ENCODE data around the gene TEX11. TPM values are rescaled to one million over a fixed set of nuclear protein-coding genes. Genes with fewer than 3 reads are reported as not detected.
"Not testable (repeated sequence)": the region's sequence is repeated elsewhere in the genome, so short reads cannot be mapped to it uniquely, and the experiment has no call there.

The TEX11 gene
- polyA plus RNA-seq, 1 donor (not counting 4 experiments of a cell fraction or from before 2014, with no cell fraction given) = not detected

DNA sequence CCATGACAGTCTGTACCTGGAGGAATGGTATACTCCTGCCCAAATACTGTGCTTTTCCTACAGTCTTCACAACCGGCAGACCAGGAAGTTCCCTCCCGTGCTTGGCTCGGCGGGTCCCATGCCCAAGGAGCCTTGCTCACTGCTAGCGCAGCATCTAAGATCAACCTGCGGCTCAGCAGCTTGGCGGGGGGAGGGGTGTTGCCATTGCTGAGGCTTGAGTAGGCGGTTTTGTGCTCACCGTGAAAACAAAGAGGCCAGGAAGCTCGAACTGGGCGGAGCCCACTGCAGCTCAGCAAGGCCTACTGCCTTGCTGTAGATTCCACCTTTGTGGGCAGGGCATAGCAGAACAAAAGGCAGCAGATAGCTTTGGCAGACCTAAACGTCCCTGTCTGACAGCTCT, 152.7 kb downstream of the TEX11 start:
- Histone ChIP-seq H3K27me3 (ENCODE audit: control insufficient read depth, extremely low read depth, insufficient read depth, low read length) (no peaks in the 10 kb centered on the region), H3K9me1 (ENCODE audit: control insufficient read depth, extremely low read depth, insufficient read depth, low read length) (no peaks in the 10 kb centered on the region), H3K9me3 (ENCODE audit: control insufficient read depth, low read depth, low read length) (no peaks in the 10 kb centered on the region), H3K4me3 (ENCODE audit: control insufficient read depth in 2 of 3, extremely low read depth in 1 of 3, insufficient read depth in 2 of 3, low read depth in 1 of 3, low read length in 3 of 3) (no peak overlapping the region), H3K27ac (ENCODE audit: control insufficient read depth, insufficient read depth, low read length) (no peak overlapping the region), H3K4me1 (ENCODE audit: control insufficient read depth, extremely low read depth, insufficient read depth, low read length) (no peaks in the 10 kb centered on the region), H3K79me2 (ENCODE audit: control insufficient read depth, insufficient read depth, low read length) (no peaks in the 10 kb centered on the region), H3K9ac (ENCODE audit: control insufficient read depth, extremely low read depth, insufficient read depth, low read length) (no peak overlapping the region), H2AFZ (ENCODE audit: control insufficient read depth, low read length) (no peak overlapping the region), H4K20me1 (ENCODE audit: control insufficient read depth, extremely low read depth, insufficient read depth, low read length) (no peaks in the 10 kb centered on the region), H3K36me3 (ENCODE audit: control insufficient read depth in 2 of 2, extremely low read depth in 1 of 2, insufficient read depth in 2 of 2, low read length in 2 of 2) (no peaks in the 10 kb centered on the region), H3K4me2 (ENCODE audit: control insufficient read depth, extremely low read depth, insufficient read depth, low read depth, low read length) (no peak overlapping the region)
- dilution Hi-C loops (cut with MboI; ENCODE audit: extremely low pct_ligation_motif_present, low sequenced_read_pairs) = no loop called here
- FAIRE-seq = no peak
- no peak for DNase-seq (ENCODE audit: low read depth, low spot score)
- TF ChIP-seq EZH2 (IDR thresholded peaks at IDR 0.05; ENCODE audit: low read length) = no peak
- TF ChIP-seq, protein P1, sequence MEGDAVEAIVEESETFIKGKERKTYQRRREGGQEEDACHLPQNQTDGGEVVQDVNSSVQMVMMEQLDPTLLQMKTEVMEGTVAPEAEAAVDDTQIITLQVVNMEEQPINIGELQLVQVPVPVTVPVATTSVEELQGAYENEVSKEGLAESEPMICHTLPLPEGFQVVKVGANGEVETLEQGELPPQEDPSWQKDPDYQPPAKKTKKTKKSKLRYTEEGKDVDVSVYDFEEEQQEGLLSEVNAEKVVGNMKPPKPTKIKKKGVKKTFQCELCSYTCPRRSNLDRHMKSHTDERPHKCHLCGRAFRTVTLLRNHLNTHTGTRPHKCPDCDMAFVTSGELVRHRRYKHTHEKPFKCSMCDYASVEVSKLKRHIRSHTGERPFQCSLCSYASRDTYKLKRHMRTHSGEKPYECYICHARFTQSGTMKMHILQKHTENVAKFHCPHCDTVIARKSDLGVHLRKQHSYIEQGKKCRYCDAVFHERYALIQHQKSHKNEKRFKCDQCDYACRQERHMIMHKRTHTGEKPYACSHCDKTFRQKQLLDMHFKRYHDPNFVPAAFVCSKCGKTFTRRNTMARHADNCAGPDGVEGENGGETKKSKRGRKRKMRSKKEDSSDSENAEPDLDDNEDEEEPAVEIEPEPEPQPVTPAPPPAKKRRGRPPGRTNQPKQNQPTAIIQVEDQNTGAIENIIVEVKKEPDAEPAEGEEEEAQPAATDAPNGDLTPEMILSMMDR (optimal IDR thresholded peaks at IDR 0.05 in 1 of 3, IDR thresholded peaks at IDR 0.05 in 1 of 3, conservative IDR thresholded peaks at IDR 0.05 in 1 of 3; ENCODE audit: extremely low read depth in 1 of 3, insufficient read depth in 2 of 3, low read length in 3 of 3) = no peak

DNA sequence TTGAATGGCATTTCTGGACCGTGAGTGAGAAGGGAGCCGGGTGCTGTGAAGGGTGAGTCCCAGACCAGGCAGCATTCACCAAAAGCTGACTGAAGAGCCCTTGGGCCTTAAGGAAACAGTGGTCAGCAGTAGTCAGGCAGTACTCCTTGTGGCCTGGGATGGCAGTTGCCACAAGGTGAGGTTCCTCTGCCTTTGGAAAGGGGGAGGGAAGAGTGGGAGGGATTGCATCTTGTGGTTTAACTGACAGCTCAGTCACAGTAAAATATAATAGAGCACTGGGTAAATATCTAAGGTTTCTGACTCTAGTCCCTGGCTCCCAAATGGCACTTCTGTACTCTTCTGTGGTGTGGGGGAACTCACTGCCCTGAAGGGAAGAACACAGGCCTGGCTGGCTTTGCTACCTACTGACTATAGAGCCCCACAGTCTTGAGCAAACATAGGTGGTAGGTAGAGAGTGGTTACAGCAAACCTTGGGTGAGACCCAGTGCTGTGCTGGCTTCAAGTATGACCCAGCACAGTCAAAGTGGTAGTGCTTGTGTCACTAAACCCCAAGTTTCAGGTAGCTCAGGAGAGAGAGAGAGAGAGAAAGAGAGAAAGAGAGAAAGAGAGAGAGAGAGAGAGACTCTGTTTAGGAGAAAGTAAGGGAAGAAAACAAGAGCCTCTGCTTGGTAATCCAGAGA, 154.2 kb downstream of the TEX11 start:
- no peaks in the 10 kb centered on the region for H3K36me3 ChIP-seq (ENCODE audit: control insufficient read depth in 2 of 2, extremely low read depth in 1 of 2, insufficient read depth in 2 of 2, low read length in 2 of 2)
- TF ChIP-seq EZH2 (IDR thresholded peaks at IDR 0.05; ENCODE audit: low read length) = no peak
- TF ChIP-seq, protein P1 (optimal IDR thresholded peaks at IDR 0.05 in 1 of 3, IDR thresholded peaks at IDR 0.05 in 1 of 3, conservative IDR thresholded peaks at IDR 0.05 in 1 of 3; ENCODE audit: extremely low read depth in 1 of 3, insufficient read depth in 2 of 3, low read length in 3 of 3) = no peak
- no peak overlapping the region for H3K9ac ChIP-seq (ENCODE audit: control insufficient read depth, extremely low read depth, insufficient read depth, low read length)
- H3K4me1 ChIP-seq (ENCODE audit: control insufficient read depth, extremely low read depth, insufficient read depth, low read length) = no peaks in the 10 kb centered on the region
- DNase-seq (ENCODE audit: low read depth, low spot score) (no peak), FAIRE-seq (no peak)
- H3K4me3 ChIP-seq (ENCODE audit: control insufficient read depth in 2 of 3, extremely low read depth in 1 of 3, insufficient read depth in 2 of 3, low read depth in 1 of 3, low read length in 3 of 3) = no peak overlapping the region
- no peaks in the 10 kb centered on the region for H3K27me3 ChIP-seq (ENCODE audit: control insufficient read depth, extremely low read depth, insufficient read depth, low read length)
- H4K20me1 ChIP-seq (ENCODE audit: control insufficient read depth, extremely low read depth, insufficient read depth, low read length) = no peaks in the 10 kb centered on the region
- H3K9me1 ChIP-seq (ENCODE audit: control insufficient read depth, extremely low read depth, insufficient read depth, low read length) = no peaks in the 10 kb centered on the region
- no peak overlapping the region for H3K27ac ChIP-seq (ENCODE audit: control insufficient read depth, insufficient read depth, low read length)
- no peaks in the 10 kb centered on the region for H3K9me3 ChIP-seq (ENCODE audit: control insufficient read depth, low read depth, low read length)
- no peak overlapping the region for H2AFZ ChIP-seq (ENCODE audit: control insufficient read depth, low read length)
- dilution Hi-C loops (cut with MboI; ENCODE audit: extremely low pct_ligation_motif_present, low sequenced_read_pairs) = no loop called here
- H3K4me2 ChIP-seq (ENCODE audit: control insufficient read depth, extremely low read depth, insufficient read depth, low read depth, low read length) = no peak overlapping the region
- H3K79me2 ChIP-seq (ENCODE audit: control insufficient read depth, insufficient read depth, low read length) = no peaks in the 10 kb centered on the region

DNA sequence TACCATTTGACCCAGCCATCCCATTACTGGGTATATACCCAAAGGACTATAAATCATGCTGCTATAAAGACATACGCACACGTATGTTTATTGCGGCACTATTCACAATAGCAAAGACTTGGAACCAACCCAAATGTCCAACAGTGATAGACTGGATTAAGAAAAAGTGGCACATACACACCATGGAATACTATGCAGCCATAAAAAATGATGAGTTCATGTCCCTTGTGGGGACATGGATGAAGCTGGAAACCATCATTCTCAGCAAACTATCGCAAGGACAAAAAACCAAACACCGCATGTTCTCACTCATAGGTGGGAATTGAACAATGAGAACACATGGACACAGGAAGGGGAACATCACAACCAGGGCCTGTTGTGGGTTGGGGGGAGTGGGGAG, 174.7 kb downstream of the TEX11 start:
- H3K4me3 ChIP-seq (ENCODE audit: control insufficient read depth in 2 of 3, extremely low read depth in 1 of 3, insufficient read depth in 2 of 3, low read depth in 1 of 3, low read length in 3 of 3); H2AFZ ChIP-seq (ENCODE audit: control insufficient read depth, low read length); DNase-seq (ENCODE audit: low read depth, low spot score); H3K4me1 ChIP-seq (ENCODE audit: control insufficient read depth, extremely low read depth, insufficient read depth, low read length); FAIRE-seq; H3K79me2 ChIP-seq (ENCODE audit: control insufficient read depth, insufficient read depth, low read length); H3K27ac ChIP-seq (ENCODE audit: control insufficient read depth, insufficient read depth, low read length); H3K36me3 ChIP-seq (ENCODE audit: control insufficient read depth in 2 of 2, extremely low read depth in 1 of 2, insufficient read depth in 2 of 2, low read length in 2 of 2); H3K9me3 ChIP-seq (ENCODE audit: control insufficient read depth, low read depth, low read length); H3K9me1 ChIP-seq (ENCODE audit: control insufficient read depth, extremely low read depth, insufficient read depth, low read length); H4K20me1 ChIP-seq (ENCODE audit: control insufficient read depth, extremely low read depth, insufficient read depth, low read length); H3K4me2 ChIP-seq (ENCODE audit: control insufficient read depth, extremely low read depth, insufficient read depth, low read depth, low read length); H3K27me3 ChIP-seq (ENCODE audit: control insufficient read depth, extremely low read depth, insufficient read depth, low read length); H3K9ac ChIP-seq (ENCODE audit: control insufficient read depth, extremely low read depth, insufficient read depth, low read length); dilution Hi-C loops (cut with MboI; ENCODE audit: extremely low pct_ligation_motif_present, low sequenced_read_pairs): not testable (repeated sequence)

DNA sequence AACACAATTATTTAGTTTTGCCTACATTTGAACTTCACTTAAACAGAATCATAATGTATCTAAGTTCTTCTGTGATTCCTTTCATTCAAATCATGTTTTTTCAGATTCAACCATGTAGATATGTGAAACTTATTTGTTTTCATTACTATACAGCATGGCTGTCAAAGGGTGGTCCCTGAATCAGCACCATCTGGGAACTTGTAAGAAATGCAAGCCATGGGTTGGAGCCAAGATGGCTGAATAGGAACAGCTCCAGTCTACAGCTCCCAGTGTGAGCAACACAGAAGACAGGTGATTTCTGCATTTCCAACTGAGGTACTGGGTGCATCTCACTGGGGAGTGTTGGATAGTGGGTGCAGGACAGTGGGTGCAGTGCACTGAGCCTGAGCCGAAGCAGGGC, 180.6 kb downstream of the TEX11 start:
- DNase-seq (ENCODE audit: low read depth, low spot score); H3K79me2 ChIP-seq (ENCODE audit: control insufficient read depth, insufficient read depth, low read length); H3K4me2 ChIP-seq (ENCODE audit: control insufficient read depth, extremely low read depth, insufficient read depth, low read depth, low read length); H3K27me3 ChIP-seq (ENCODE audit: control insufficient read depth, extremely low read depth, insufficient read depth, low read length); FAIRE-seq; H3K9ac ChIP-seq (ENCODE audit: control insufficient read depth, extremely low read depth, insufficient read depth, low read length); H3K36me3 ChIP-seq (ENCODE audit: control insufficient read depth in 2 of 2, extremely low read depth in 1 of 2, insufficient read depth in 2 of 2, low read length in 2 of 2); H2AFZ ChIP-seq (ENCODE audit: control insufficient read depth, low read length); H4K20me1 ChIP-seq (ENCODE audit: control insufficient read depth, extremely low read depth, insufficient read depth, low read length); H3K9me1 ChIP-seq (ENCODE audit: control insufficient read depth, extremely low read depth, insufficient read depth, low read length); H3K4me3 ChIP-seq (ENCODE audit: control insufficient read depth in 2 of 3, extremely low read depth in 1 of 3, insufficient read depth in 2 of 3, low read depth in 1 of 3, low read length in 3 of 3); H3K9me3 ChIP-seq (ENCODE audit: control insufficient read depth, low read depth, low read length); H3K27ac ChIP-seq (ENCODE audit: control insufficient read depth, insufficient read depth, low read length); dilution Hi-C loops (cut with MboI; ENCODE audit: extremely low pct_ligation_motif_present, low sequenced_read_pairs); H3K4me1 ChIP-seq (ENCODE audit: control insufficient read depth, extremely low read depth, insufficient read depth, low read length): not testable (repeated sequence)
